ENCODE results near the gene KCNAB1. TPM values are rescaled to one million over a fixed set of nuclear protein-coding genes. Genes with fewer than 3 reads are reported as not detected.

Gene KCNAB1
- total and polyA plus RNA-seq, 2 of the 8 experiments (the other 6 are each of a cell fraction or from before 2014, with no cell fraction given), result 0.51 to 2.3 TPM

- TF ChIP-seq RAD21 (IDR thresholded peaks at IDR 0.05 in 1 of 2, conservative IDR thresholded peaks at IDR 0.05 in 1 of 2; ENCODE audit: low read depth in 2 of 2, low read length in 2 of 2) (no peak), MAX (IDR thresholded peaks at IDR 0.05) (no peak), EGR1 (IDR thresholded peaks at IDR 0.05; ENCODE audit: borderline replicate concordance, low read depth, low read length) (no peak), CTCF (IDR thresholded peaks at IDR 0.05; ENCODE audit: control extremely low read depth in 1 of 3, insufficient read depth in 1 of 3, low read depth in 1 of 3, low read length in 3 of 3) (no peak), SUZ12 (IDR thresholded peaks at IDR 0.05; ENCODE audit: low read length) (no peak)
Observed at GRCh38 chr3:156090126-156090525, 30.3 kb upstream of the KCNAB1 start (continued).

Data from H1 (cell line).